Choroid plexus epithelial cell (primary cell): ENCODE measurements around the gene ARHGAP26.

Experiments
- DNase-seq: peaks from one replicate; pipeline ENCODE4 v3.0.0-alpha.2; 2010; ENCODE audit warnings: low read depth
- H3K4me3 ChIP-seq: 2 replicates; pipeline ENCODE4 v1.5.1; 2011; ENCODE audit warnings: low read depth, mild to moderate bottlenecking, control low read depth, low read length, moderate library complexity
- CTCF ChIP-seq: conservative IDR thresholded peaks from 2 replicates; pipeline ENCODE4 v1.5.1; 2011; ENCODE audit warnings: low read depth, mild to moderate bottlenecking, control low read depth, inconsistent platforms, low read length, moderate library complexity

ARHGAP26 gene

GRCh38 chr5:142913728-142914338 lies 143.7 kb downstream of the ARHGAP26 start:
- DNase-seq: no peak
- H3K4me3 ChIP-seq: no peak overlapping the region
- peak; percentile 40 for TF ChIP-seq CTCF

- no peak for DNase-seq
Observed at GRCh38 chr5:142915038-142915437, 144.9 kb downstream of the ARHGAP26 start.

GRCh38 chr5:142915813-142916424 lies 145.7 kb downstream of the ARHGAP26 start:
- H3K4me3 ChIP-seq: no peak overlapping the region
- peak; percentile 67 for DNase-seq
- TF ChIP-seq CTCF: peak; percentile 87

More at GRCh38 chr5:142915038-142915437, 144.9 kb downstream of the ARHGAP26 start:
- no peak for TF ChIP-seq CTCF
- H3K4me3 ChIP-seq: no peak overlapping the region

GRCh38 chr5:142918959-142919635 lies 148.9 kb downstream of the ARHGAP26 start:
- no peak for TF ChIP-seq CTCF
- H3K4me3 ChIP-seq: no peak overlapping the region
- no peak for DNase-seq

- no peak overlapping the region for H3K4me3 ChIP-seq
- TF ChIP-seq CTCF: no peak
- no peak for DNase-seq
Observed at GRCh38 chr5:142920849-142921612, 150.9 kb downstream of the ARHGAP26 start.

GRCh38 chr5:142922223-142922952 lies 152.2 kb downstream of the ARHGAP26 start:
- DNase-seq: peak; percentile 79
- H3K4me3 ChIP-seq: no peak overlapping the region
- TF ChIP-seq CTCF: peak; percentile 42
